Endometrial microvascular endothelial cells (primary cell): ENCODE measurements around the gene TMEM121. TPM values are rescaled to one million over a fixed set of nuclear protein-coding genes. Genes with fewer than 3 reads are reported as not detected.

ENCODE experiments used
- in situ Hi-C: cut with HindIII; loops from 2 replicates; pipeline ENCODE4 v1.10.0; 2017; ENCODE audit warnings: low sequenced_read_pairs, low pct_unique_long_range_greater_than_20kb; ENCODE audit errors: inconsistent ontology term
- total RNA-seq: library from RNA; depleted of rRNA; stranded (reverse); fragments of >200 nt; gene quantifications from one replicate; pipeline ENCODE4 v1.2.3, GENCODE V29; 2015; ENCODE audit errors: inconsistent ontology term

Gene TMEM121
- total RNA-seq, 1 donor from 2014 or later, result 2.9 TPM

DNA sequence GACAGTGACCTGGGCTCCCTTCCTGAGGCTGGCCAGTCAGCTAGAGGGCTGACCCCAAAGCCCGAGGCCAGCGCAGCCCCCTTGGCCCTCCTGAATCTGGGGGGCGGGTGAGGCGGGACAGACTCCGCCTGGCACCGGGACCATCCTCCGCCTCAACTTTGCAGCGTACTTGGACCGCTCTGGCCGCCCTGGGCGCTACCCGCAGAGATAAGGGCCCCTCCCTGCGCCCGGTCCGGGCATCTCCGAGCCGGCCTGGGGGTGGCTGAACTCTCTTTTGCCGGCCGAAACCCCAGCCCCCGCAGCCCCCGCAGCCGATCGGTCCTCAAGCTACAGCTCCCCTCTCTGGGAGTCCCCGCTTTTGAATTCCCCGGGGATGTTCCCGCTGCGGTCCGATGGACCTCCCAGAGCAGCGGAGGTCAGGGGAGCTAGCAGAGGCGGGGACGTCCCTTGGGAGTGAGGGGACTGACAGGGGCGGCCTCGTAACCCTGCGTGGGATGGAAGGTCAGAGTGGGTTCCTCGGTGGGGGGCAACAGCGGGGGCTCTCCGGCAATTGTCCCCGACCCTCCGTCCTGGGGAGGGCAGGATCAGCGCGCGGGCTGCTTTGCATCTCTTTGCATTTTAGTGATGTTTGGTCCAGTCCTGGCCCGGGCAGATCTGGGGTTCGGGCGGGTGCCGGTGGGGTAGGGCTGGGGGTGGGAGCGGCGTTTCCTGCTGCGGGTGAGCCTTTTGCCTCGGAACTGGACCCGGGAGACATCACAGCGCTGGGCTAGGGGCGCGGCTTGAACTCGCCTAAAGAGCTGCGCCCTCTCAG, 40.0 kb upstream of the TMEM121 start, which contains the start of gene CRIP1:
TSS of gene CRIP1 (plus strand) at position 724 of the 811 bp plus-strand sequence. CDS start 374 bp downstream, outside the sequence.
- in situ Hi-C loops, result no loop called here

DNA sequence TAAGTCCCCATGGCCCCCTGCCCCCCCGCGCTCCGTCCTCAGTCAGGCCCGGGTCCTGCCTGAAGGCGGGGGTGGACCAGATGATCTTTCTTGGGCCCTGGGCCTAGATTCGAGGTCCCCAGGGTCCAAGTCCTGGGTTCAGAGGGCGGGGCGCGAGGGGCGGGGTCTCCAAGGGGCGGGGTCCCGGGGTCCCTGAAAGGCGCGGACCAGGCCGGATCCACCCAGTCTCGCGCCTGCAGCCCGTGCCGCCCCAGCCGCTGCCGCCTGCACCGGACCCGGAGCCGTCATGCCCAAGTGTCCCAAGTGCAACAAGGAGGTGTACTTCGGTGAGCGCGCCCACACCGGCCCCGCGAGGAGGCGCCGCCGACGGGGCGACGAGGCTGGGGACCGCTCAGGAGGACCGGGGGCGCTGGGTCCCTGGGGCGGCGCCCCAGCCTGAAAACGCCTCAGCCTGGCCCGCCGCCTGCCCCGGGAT, 39.4 kb upstream of the TMEM121 start:
- in situ Hi-C loops, result no loop called here

DNA sequence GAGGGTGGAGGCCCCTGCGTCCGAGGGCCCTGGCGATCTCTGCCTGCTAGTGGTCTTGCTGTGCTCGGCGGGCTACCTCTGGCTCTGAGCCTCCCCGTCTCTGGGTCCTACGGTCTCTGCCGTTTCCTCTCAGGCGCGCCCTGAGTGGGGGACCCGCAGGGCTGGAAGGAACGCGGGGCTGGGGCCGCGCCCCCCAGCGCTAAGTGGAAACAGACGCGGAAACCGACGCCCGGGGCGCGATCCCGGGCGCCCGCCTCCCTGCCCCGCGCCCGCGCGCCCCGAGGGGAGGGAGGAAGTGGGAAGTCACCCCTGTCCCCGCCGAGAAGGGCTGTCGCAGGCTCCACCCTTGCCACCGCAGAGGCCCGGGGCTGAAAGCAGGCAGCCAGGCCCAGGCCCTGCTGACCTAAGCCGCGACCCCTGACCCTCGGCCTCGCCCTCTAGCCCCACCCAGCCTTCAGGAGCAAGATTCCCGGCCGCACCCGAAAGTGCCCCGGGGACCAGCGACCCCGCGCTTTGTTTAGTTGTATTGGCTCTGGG, 38.9 kb upstream of the TMEM121 start:
- in situ Hi-C loops, result no loop called here

DNA sequence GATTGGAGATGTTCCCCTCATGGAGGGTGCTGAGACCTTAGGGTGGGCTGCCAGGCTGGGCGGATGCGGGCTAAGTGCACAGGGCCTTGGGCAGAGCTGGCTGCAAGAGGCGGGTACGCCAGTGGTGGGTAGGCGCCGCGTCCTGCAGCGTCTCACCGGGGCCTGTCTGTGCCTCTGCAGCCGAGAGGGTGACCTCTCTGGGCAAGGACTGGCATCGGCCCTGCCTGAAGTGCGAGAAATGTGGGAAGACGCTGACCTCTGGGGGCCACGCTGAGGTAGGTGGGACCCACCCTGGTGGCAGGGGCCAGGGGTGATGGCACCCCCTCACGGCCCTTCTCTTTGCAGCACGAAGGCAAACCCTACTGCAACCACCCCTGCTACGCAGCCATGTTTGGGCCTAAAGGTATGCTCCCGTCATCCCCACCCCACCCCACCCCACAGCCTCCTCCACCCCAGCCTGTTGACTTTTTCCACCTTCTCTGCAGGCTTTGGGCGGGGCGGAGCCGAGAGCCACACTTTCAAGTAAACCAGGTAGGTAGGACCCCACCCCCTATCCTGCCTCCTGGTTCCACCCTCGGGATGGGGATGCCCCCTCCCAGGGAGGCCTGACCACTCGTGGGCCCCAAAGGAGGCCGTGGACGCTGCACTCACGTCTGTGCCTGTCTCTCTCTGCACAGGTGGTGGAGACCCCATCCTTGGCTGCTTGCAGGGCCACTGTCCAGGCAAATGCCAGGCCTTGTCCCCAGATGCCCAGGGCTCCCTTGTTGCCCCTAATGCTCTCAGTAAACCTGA, 38.2 kb upstream of the TMEM121 start:
- in situ Hi-C loops, result no loop called here

DNA sequence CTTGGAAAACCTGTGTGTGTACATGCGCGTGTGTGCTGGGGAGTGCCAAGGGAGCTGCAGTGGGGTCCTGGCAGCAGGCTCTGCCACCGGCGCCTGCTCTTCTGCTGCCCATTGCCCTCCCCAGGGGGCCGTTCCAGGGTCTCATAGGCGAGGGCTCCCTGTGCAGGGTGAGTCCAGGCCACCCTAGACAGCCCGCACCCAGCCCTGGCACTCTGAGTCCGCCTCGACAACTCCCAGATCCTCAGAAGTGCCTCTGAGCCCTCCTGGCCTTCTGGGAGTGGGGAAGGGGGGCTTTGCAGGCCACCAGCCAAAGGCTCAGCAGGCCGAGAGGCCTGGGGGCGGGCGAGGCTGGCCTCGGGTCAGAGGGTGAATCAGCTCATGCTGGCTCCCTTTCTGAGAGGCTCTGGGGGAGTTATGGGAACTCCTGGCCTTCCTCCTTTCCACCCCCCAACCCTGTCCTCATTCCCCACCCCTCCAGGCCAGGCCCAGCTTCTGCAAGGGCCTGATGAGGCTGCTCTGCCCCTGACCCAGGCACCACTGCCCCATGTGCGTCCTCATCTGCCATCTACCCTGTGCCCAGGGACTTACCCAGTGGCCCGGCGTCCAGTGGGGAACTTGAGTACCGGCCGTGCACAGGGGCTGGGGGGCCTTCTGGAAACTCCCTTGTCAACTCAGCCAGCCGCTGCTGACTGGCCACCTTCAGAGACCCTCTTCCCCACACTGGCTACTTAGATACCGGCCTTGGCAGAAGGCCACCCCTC, 37.4 kb upstream of the TMEM121 start:
- in situ Hi-C loops, result no loop called here

DNA sequence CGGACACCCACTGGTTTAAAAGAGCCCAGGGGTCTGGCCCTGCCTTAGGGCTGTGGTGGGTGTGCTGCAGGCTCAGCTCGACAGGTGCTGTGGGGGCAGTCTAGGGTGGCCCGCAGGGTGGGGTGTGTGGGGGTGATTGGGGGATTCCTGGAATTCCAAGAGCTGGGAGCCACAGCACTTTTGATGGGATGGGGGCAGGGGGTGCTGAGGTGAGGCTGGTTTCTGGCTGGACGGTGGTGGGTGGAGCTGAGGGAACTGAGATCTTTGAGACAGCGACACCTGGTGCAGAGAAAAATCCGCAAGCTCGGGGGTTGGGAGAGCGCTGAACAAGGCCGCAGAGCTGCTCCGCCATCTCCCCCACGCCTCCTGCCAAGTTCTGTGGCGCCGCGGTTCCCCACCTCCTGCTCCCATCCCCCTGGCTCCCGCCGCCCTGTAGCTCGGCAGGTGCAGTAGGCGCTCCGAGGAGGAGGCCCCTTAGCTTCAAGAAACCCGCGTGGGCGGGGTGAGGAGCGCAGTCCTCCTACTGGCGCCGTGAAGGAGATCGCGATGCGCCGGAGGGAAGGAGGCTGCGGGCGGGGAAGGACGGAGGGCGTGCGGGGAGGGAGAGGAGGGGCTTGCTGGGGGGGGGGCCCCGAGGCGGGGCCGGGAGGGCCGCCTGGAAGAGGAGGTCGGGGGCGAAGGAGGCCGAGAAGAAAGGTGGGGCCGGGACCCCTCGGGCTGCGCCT, 36.7 kb upstream of the TMEM121 start:
- in situ Hi-C loops, result no loop called here

DNA sequence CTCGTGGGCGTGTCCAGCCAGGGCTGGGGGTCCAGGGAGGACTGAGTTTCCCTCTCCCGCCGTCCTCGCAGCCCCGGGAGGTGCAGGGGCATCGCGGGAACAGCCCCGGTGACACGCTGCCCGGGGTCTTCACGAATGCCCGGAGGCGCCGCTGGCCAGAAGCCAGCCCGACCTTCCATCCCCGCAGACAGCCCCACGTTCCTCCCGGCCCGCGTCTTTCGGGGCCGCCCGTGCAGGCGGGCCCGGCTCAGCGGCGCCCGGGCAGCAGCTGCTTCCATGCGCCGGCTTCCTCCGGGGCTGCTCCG, 36.2 kb upstream of the TMEM121 start:
- in situ Hi-C loops, result no loop called here

DNA sequence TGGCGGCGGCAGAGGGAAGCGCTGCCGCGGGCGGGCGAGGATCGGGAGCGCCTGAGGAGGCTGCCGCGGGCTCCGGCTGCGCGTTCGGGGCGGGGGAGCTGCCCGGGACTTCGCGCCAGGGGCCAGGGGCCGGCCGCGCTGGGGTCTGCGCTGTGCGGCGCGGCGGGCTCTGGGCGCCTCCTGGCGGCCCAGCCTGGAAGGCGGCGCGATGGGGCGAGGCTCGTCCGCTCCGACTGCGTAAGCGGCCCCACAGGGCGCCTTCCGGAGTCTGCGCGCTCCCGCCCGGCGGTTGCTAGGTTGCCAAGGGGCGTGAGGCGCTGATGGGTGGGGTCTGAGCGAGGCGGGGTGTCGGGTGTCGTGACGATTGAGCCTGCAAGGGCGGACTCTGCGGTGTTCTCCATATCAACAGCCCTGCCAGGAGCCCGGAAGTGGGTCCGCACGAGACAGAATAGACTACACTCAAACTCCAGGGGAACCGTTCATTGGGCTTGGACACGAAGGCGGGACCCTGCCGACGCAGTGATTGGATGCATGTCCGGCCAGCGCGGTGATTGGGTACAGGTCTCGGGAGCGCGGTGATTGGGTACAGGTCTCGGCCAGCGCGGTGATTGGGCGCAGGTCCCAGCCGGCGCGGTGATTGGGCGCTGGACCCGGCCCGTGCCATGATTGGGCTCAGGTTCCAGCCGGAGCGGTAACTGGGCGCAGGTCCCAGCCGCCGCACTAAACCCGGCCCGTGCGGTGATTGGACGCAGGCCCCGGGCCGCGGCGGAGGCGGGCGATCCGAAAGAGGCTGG, 35.6 kb upstream of the TMEM121 start, which contains the start of gene TEDC1:
TSS of gene TEDC1 (plus strand) at position 675 of the 794 bp plus-strand sequence. CDS start 130 bp downstream, outside the sequence.
- in situ Hi-C loops, result no loop called here

DNA sequence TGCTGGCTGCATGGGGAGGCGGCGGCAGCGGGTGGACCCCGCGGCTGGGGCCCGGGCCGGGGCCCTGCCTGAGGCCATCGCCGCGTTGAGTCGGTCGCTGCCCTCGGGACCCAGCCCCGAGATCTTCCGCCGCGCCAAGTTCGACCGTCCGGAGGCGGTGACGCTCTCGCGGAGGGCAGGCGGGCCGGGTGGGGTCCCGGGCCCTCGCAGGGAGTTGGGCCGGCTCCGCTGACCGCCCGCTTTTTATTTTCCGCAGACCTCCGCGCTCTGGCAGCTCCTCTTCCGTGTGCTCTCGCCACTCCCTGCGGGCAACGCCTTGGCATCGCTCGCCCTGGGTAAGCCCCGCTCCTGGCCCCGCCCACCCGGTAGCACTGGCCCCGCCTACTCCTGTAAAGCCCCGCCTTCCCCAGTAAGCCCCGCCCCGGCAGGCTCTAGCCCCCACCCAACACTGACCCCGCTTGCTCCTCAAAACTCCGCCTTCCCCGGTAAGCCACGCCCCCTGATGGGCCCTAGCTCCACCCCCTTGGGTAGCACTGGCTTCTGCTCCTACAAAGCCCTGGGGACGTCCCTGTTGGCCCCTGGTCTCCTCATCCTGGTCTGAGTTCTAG, 34.9 kb upstream of the TMEM121 start:
- in situ Hi-C loops, result no loop called here

DNA sequence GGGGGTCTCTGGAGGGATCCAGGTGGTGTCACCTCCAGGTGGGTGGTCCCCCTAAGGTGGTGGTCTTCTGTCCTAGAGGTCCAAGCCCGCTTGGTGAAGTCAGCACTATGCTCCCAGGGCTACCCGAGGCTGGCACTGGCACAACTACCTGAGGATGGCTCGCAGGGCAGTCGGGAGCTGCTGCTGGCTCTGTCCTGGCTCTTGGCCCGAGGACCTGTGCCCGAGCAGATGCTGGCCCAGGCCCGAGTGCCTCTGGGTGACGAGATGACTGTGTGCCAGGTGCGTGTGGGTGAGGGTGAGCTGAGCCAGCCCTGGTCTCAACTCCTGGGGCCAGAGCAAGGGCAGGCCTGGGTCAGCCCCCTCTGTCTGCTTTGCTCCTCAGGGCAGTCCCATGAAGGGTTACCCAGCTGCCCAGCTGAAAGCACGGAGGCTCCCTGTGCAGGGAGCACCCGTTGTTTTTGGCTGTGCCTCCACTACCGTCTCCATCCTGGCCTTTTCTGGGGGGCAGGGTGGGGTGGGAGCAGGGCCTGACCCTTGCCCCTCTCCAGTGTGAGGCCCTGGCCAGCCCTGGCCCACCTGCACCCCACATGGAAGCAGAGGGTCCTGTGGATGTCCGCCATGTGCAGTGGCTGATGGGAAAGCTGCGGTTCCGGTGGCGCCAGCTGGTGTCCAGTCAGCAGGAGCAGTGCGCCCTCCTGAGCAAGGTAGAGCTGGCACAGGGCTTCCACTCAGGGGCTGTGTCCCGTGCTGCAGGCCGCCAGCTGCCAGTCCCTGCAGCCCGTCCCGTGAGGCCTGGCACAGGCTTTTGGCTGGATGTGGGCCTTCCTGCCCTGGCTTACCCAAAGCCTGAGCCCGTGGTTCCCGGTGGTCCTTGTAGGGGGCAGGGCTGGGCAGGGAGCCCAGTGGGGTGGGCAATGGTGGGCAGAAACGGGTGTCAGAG, 34.1 kb upstream of the TMEM121 start:
- in situ Hi-C loops, result no loop called here

DNA sequence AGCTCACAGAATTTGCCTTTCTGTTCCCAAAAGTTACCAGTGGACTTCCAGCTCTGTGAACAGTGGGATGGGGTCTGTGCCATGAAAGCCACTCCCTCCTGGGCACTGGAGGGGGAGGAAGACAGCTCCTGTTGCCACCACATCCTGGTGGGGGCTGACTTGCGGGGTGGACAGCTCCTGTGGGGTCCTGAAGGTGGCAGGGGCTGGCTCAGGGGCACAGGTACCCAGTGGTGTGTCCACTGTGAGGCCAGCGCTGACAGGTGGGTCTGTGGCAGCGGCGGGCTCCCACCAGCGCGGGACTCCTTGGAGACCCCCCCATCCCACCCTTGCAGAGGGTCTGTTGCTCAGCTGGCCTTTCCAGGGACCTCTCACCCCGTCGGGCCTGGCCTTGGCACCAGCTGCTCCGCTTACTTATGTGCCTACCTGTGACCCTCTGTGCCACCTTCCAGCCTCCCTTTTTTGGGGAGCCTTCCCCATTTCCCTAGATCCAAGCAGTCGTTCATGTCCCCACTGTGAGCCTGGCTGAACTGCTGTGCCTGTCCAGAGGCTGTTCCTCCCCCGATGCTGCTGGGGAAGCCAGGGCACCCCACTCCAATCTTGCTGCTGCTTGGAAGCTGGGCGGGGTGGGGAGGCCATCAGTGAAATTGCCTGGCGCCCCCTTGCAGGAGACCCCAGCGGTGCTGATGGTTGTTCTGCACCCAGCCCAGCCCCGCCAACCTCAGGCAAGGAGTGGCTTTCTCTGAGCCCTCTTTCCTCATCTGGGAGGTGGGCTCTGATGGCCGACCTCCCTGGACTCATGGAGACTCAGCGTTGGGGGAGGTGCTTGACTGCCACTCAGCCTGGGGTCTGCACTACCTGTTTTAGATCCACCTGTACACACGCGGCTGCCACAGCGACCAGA, 33.2 kb upstream of the TMEM121 start:
- in situ Hi-C loops, result no loop called here

DNA sequence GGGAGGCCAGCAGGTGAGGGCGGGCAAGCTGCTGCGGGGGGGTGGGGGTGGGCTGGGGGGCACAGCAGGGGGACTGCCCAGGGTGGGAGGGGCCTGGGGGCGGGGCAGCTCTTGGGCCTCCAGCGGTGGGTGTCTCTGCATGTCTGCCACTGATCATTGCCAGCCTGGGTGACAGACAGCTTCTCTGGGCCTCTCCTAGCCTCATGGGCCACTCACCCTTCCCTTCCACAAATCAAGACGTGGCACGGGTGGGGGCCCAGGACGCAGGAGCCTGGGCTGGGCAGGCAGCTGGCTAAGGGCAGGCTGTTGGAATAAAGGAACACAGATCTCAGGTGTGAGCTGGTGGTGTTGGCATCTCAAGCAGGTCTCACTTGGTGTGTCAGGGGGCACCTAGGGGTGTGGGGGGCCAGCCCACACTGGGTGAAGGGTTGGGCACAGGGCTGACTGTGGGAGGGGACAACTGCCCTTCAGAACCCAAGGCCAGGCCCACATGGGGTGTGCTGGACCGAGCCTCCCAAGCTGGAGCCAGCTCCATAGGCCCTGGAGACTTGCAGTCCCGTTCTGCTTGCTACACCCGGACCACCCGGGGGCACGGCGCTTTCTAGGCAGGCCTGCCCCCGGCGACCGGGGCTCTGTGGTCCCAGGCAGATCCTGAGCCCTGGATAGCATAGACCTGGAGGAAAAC, 32.3 kb upstream of the TMEM121 start:
- in situ Hi-C loops, result no loop called here

DNA sequence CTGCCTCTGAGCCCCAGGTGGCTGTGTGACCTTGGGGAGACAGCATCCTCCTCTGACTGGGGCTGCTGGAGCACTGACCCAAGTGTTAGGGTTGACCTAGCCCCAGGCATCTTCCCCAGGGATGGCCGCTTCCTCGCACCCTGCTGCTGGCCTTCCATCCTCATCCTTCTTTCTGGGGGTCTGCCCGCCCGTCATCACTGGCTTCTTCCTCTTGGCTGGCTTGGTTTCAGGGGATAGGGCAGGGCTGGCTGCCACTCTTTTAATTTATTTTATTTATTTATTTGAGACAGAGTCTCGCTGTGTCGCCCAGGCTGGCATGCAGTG, 31.8 kb upstream of the TMEM121 start:
- in situ Hi-C loops, result no loop called here

DNA sequence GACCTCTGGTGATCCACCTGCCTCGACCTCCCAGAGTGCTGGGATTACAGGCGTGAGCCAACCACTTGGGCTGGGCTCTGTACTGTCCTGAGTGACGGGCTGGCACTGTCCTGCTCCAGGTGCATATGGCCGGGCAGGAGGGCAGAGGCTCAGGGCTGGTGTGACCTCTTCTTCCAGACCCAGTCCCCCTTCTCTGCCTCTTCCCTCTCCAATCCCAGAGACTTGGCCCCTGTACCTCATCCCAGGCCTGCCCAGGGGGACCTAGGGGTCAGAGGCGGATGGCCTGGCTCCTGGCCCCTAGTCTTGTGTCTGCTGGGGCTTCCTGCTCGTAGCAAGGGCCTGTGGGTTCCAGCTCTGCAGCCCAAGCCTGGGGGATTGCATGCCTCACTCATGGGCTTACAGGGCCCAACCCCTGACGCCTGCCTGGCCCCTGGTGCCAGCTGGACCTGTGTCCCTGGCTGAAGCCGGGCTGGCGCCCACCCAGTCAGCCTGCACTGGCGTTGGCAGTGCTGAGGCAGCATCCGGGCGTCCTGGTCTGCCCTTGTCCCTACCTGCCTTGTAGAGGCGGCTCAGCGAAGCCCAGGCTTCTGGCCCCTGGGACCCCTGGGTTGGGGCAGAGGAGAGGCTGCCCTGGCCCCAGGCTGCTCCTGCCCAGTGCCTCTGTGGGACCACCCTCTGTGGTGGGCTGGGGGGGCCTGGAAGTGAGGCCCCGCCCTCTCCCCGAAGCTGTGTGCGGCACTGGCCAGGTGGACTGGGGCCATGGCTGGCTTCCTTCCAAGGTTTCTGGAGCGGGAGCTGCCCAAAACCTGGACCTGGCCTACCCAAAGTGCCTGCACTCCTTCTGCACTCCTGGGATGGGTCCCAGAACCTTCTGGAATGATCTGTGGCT, 31.0 kb upstream of the TMEM121 start:
- in situ Hi-C loops, result no loop called here
